ENCODE results near the gene SLC2A10.

GRCh38 chr20:46680684-46681031 lies 28.8 kb upstream of the SLC2A10 start:
- no peak for TF ChIP-seq GATA2 (IDR thresholded peaks at IDR 0.05; ENCODE audit: insufficient read depth, insufficient read length, low read depth, low read length)
- no peak for TF ChIP-seq POLR2AphosphoS5 (IDR thresholded peaks at IDR 0.05; ENCODE audit: insufficient read depth, low read depth, low read length)
- TF ChIP-seq, protein P1, sequence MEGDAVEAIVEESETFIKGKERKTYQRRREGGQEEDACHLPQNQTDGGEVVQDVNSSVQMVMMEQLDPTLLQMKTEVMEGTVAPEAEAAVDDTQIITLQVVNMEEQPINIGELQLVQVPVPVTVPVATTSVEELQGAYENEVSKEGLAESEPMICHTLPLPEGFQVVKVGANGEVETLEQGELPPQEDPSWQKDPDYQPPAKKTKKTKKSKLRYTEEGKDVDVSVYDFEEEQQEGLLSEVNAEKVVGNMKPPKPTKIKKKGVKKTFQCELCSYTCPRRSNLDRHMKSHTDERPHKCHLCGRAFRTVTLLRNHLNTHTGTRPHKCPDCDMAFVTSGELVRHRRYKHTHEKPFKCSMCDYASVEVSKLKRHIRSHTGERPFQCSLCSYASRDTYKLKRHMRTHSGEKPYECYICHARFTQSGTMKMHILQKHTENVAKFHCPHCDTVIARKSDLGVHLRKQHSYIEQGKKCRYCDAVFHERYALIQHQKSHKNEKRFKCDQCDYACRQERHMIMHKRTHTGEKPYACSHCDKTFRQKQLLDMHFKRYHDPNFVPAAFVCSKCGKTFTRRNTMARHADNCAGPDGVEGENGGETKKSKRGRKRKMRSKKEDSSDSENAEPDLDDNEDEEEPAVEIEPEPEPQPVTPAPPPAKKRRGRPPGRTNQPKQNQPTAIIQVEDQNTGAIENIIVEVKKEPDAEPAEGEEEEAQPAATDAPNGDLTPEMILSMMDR (IDR thresholded peaks at IDR 0.05; ENCODE audit: extremely low read depth in 1 of 2, insufficient read depth in 1 of 2, low read depth in 1 of 2, low read length in 2 of 2): no peak
- no peak for TF ChIP-seq POLR2A (IDR thresholded peaks at IDR 0.05; ENCODE audit: low read depth, low read length)
- no peak for TF ChIP-seq EZH2 (IDR thresholded peaks at IDR 0.05; ENCODE audit: borderline replicate concordance, low read depth, low read length, severe bottlenecking)
- TF ChIP-seq, protein P2, sequence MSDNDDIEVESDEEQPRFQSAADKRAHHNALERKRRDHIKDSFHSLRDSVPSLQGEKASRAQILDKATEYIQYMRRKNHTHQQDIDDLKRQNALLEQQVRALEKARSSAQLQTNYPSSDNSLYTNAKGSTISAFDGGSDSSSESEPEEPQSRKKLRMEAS (IDR thresholded peaks at IDR 0.05; ENCODE audit: insufficient read depth, insufficient read length): no peak
- TF ChIP-seq MYC (IDR thresholded peaks at IDR 0.05; ENCODE audit: low read depth, low read length): no peak
- TF ChIP-seq FOS (IDR thresholded peaks at IDR 0.05; ENCODE audit: borderline replicate concordance, insufficient read depth, low read length): no peak

Data from endothelial cell of umbilical vein (primary cell).